Esophagus squamous epithelium (tissue), 5 donors: ENCODE measurements around the gene SARNP. TPM values are rescaled to one million over a fixed set of nuclear protein-coding genes. Genes with fewer than 3 reads are reported as not detected.
A peak's percentile ranks its signal among the peaks of the same experiment; 100 is the strongest.

Experiments
- DNase-seq: peaks from one replicate; lab custom pipeline; 2025; lab: John Stamatoyannopoulos, UW
- H3K27ac ChIP-seq, 4 donors: fragments of 200-600 bp; sonication (generic); one replicate each; pipeline ENCODE4 v1.5.1; 2016 to 2019; ENCODE audit warnings: mild to moderate bottlenecking in 1 of 4
- H3K27me3 ChIP-seq, 4 donors: fragments of 200-600 bp; sonication (generic); 1 replicate in 3 of 4; 2 replicates in 1 of 4; pipeline versions ENCODE4 v1.5.1 to v1.6.0; 2017 to 2021; ENCODE audit warnings: antibody characterized with exemption in 1 of 4
- H3K36me3 ChIP-seq, 3 donors: fragments of 200-600 bp; sonication (generic); one replicate each; pipeline ENCODE4 v1.5.1; 2016 to 2019
- H3K4me1 ChIP-seq, 3 donors: fragments of 200-600 bp; sonication (generic); one replicate each; pipeline ENCODE4 v1.5.1; 2017 to 2019
- H3K4me3 ChIP-seq, 4 donors: fragments of 200-600 bp; sonication (generic); 1 replicate in 3 of 4; 2 replicates in 1 of 4; pipeline ENCODE4 v1.5.1; 2016 to 2019; ENCODE audit warnings: mild to moderate bottlenecking in 2 of 4, moderate library complexity in 1 of 4
- H3K9me3 ChIP-seq, 3 donors: fragments of 200-600 bp; sonication (generic); one replicate each; pipeline ENCODE4 v1.5.1; 2016 to 2019
- POLR2A ChIP-seq, 4 donors: fragments of 450-650 bp; IDR thresholded peaks; one replicate each; pipeline ENCODE4 v1.6.1; 2017; ENCODE audit warnings: antibody characterized with exemption in 4 of 4, mild to moderate bottlenecking in 4 of 4, moderate library complexity in 3 of 4
- WGBS, 2 donors: methylation state at CpG; one replicate each; pipeline ENCODE4 v1.1.5; 2018; 5-methylcytosine and 5-hydroxymethylcytosine counted together
- intact Hi-C: fragments of 100-400 bp; cut with DNase I; formaldehyde crosslinking; loops from one replicate; pipeline ENCODE4 v1.15.0; 2022
- total RNA-seq, 4 donors: library from RNA; depleted of rRNA; stranded (reverse); fragments of >200 nt; gene quantifications; one replicate each; pipeline ENCODE4 v1.1.0, GENCODE V29; 2016
- TF ChIP-seq, protein P1 (sequence below), 6 experiments: fragments of 450-650 bp in 4 of 6; fragments of 200-600 bp in 2 of 6; sonication (generic) in 2 of 6; IDR thresholded peaks; one replicate each; pipeline ENCODE4 v1.5.1; 2016 to 2019; ENCODE audit warnings: antibody characterized with exemption in 6 of 6, mild to moderate bottlenecking in 4 of 6, moderate library complexity in 4 of 6
- donor health status: DM: yes; HTN: yes; CAD: no.

SARNP gene
- total RNA-seq, 4 donors from 2014 or later, result 22.6 to 60.1 (median 53.7) TPM

GRCh38 chr12:55827806-55828205, 10.3 kb upstream of the SARNP start:
- peak overlapping the region in 2 of 4 donors; percentile 6 to 97 for H3K27ac ChIP-seq
- peaks cover 30 to 77% (median 43%) of the 10 kb centered on the region in 3 donors for H3K4me1 ChIP-seq
- TF ChIP-seq POLR2A (IDR thresholded peaks at IDR 0.05), result no peak
- TF ChIP-seq, protein P1, sequence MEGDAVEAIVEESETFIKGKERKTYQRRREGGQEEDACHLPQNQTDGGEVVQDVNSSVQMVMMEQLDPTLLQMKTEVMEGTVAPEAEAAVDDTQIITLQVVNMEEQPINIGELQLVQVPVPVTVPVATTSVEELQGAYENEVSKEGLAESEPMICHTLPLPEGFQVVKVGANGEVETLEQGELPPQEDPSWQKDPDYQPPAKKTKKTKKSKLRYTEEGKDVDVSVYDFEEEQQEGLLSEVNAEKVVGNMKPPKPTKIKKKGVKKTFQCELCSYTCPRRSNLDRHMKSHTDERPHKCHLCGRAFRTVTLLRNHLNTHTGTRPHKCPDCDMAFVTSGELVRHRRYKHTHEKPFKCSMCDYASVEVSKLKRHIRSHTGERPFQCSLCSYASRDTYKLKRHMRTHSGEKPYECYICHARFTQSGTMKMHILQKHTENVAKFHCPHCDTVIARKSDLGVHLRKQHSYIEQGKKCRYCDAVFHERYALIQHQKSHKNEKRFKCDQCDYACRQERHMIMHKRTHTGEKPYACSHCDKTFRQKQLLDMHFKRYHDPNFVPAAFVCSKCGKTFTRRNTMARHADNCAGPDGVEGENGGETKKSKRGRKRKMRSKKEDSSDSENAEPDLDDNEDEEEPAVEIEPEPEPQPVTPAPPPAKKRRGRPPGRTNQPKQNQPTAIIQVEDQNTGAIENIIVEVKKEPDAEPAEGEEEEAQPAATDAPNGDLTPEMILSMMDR (IDR thresholded peaks at IDR 0.05), result no peak
- H3K4me3 ChIP-seq, result peak overlapping the region in 1 of 4 donors; percentile 24
- H3K27me3 ChIP-seq, result no peaks in the 10 kb centered on the region
- DNase-seq, result no peak
- intact Hi-C loops, result loop anchor here (5.0 kb wide), 1 partner anchor 99 kb away; the partner anchor contains the start of gene PYM1
- 89 to 91% methylated on average over 13 to 14 of the region's 15 CpGs for WGBS, 2 donors
- H3K9me3 ChIP-seq, result no peaks in the 10 kb centered on the region
- peaks cover 0 to 6% (median 2%) of the 10 kb centered on the region in 3 donors for H3K36me3 ChIP-seq

DNA sequence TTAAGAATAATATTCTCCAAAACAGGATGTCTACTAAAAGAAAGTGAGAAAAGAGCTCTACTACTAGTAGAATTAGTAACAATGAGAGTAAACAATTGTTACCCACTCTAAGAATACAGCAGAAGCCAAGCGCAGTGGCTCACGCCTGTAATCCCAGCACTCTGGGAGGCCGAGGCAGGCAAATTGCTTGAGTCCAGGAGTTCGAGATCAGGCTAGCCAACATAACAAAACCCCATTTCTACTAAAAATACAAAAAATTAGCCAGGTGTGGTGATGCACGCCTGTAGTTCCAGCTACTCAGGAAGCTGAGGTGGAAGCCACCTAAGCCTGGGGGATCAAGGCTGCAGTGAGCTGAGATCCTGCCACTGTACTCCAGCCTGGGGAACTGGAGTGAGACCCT, 7.2 kb upstream of the SARNP start:
- intact Hi-C loops, result loop anchor here (5.0 kb wide), 1 partner anchor 103 kb away; the partner anchor contains the start of gene PYM1

GRCh38 chr12:55823419-55823818, 5.9 kb upstream of the SARNP start:
- 88 to 90% methylated on average over 4 of the region's 4 CpGs for WGBS, 2 donors
- no peak for TF ChIP-seq POLR2A (IDR thresholded peaks at IDR 0.05)
- TF ChIP-seq, protein P1 (IDR thresholded peaks at IDR 0.05), result no peak
- DNase-seq, result no peak
- intact Hi-C loops, result no loop called here
- no peak overlapping the region for H3K4me3 ChIP-seq
- H3K36me3 ChIP-seq, result peaks cover 6 to 45% (median 28%) of the 10 kb centered on the region in 3 donors
- no peak overlapping the region for H3K27ac ChIP-seq
- H3K27me3 ChIP-seq, result no peaks in the 10 kb centered on the region
- no peaks in the 10 kb centered on the region for H3K9me3 ChIP-seq
- peaks cover 12 to 55% (median 37%) of the 10 kb centered on the region in 3 donors for H3K4me1 ChIP-seq

More for the DNA sequence above, 7.2 kb upstream of the SARNP start:
- peaks cover 19 to 51% (median 34%) of the 10 kb centered on the region in 3 donors for H3K4me1 ChIP-seq
- H3K27ac ChIP-seq, result no peak overlapping the region
- no peak for DNase-seq
- H3K27me3 ChIP-seq, result no peaks in the 10 kb centered on the region
- H3K36me3 ChIP-seq, result peaks cover 2 to 37% (median 28%) of the 10 kb centered on the region in 3 donors
- WGBS, 2 donors, result 72 to 79% methylated on average over 5 of the region's 5 CpGs
- TF ChIP-seq, protein P1 (IDR thresholded peaks at IDR 0.05), result no peak
- TF ChIP-seq POLR2A (IDR thresholded peaks at IDR 0.05), result no peak
- H3K9me3 ChIP-seq, result no peaks in the 10 kb centered on the region
- no peak overlapping the region for H3K4me3 ChIP-seq

DNA sequence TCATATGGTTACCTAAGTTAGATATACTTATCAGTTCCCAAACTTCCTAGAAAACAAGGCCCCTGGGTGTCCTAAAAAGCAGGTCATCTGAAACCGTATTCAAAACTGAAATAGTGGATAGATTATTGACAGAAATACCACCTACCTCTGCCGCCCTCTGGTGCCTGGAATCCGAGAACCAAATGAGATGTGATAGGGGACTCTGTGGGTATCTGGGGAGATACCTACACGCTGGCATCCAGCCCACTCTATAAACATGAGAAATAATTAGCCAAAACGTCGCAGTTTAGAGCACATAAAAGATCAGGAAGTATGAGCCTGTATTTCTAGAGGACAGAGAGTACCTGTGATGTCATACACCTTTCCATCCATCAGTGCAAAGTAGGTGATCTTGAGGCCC, 4.7 kb upstream of the SARNP start:
- no peaks in the 10 kb centered on the region for H3K27me3 ChIP-seq
- no peak for DNase-seq
- no peak overlapping the region for H3K27ac ChIP-seq
- no peak overlapping the region for H3K4me3 ChIP-seq
- WGBS, 2 donors, result 52 to 57% methylated on average over 6 of the region's 6 CpGs
- no peaks in the 10 kb centered on the region for H3K9me3 ChIP-seq
- peaks cover 6 to 45% (median 28%) of the 10 kb centered on the region in 3 donors for H3K36me3 ChIP-seq
- H3K4me1 ChIP-seq, result peaks cover 1 to 45% (median 29%) of the 10 kb centered on the region in 3 donors
- intact Hi-C loops, result no loop called here
- TF ChIP-seq, protein P1 (IDR thresholded peaks at IDR 0.05), result peak in 1 of 6 experiments; percentile 8
- TF ChIP-seq POLR2A (IDR thresholded peaks at IDR 0.05), result no peak

DNA sequence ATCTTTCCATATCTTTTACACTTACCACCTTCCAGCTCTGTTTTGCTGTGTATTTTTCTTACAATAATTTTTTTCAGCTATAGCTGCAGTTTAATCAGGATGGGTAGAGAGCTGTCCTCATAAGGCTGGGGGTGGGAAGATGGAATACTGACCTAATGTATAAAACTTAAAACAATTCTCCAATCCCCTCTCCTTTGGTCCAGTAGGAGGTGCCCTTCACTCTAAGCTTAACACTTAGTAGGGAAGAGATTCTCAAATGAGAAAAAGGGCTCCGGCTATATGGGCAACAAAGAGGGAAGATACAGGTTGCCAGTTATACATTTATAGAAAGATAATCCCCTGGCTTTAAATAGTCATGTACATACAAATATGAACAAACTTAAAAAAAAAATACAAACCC, 3.2 kb upstream of the SARNP start:
- H3K27ac ChIP-seq, result no peak overlapping the region
- peaks cover 0 to 43% (median 27%) of the 10 kb centered on the region in 3 donors for H3K4me1 ChIP-seq
- no peak overlapping the region for H3K4me3 ChIP-seq
- DNase-seq, result no peak
- WGBS, 2 donors, result 86 to 93% methylated on average over 1 of the region's 1 CpG
- TF ChIP-seq, protein P1 (IDR thresholded peaks at IDR 0.05), result peak in 1 of 6 experiments; percentile 14
- no peak for TF ChIP-seq POLR2A (IDR thresholded peaks at IDR 0.05)
- H3K27me3 ChIP-seq, result no peaks in the 10 kb centered on the region
- H3K9me3 ChIP-seq, result no peaks in the 10 kb centered on the region
- H3K36me3 ChIP-seq, result peaks cover 6 to 46% (median 28%) of the 10 kb centered on the region in 3 donors
- intact Hi-C loops, result no loop called here
